RPMI8226 (cell line): Measurements from ENCODE around the gene DYRK1A.
A peak's percentile ranks its signal among the peaks of the same experiment; 100 is the strongest.
"Not testable (repeated sequence)": the region's sequence is repeated elsewhere in the genome, so short reads cannot be mapped to it uniquely, and the experiment has no call there.

Experiments
- DNase-seq: peaks from one replicate; pipeline ENCODE4 v3.0.0-alpha.2; 2015

The DYRK1A gene

DNA sequence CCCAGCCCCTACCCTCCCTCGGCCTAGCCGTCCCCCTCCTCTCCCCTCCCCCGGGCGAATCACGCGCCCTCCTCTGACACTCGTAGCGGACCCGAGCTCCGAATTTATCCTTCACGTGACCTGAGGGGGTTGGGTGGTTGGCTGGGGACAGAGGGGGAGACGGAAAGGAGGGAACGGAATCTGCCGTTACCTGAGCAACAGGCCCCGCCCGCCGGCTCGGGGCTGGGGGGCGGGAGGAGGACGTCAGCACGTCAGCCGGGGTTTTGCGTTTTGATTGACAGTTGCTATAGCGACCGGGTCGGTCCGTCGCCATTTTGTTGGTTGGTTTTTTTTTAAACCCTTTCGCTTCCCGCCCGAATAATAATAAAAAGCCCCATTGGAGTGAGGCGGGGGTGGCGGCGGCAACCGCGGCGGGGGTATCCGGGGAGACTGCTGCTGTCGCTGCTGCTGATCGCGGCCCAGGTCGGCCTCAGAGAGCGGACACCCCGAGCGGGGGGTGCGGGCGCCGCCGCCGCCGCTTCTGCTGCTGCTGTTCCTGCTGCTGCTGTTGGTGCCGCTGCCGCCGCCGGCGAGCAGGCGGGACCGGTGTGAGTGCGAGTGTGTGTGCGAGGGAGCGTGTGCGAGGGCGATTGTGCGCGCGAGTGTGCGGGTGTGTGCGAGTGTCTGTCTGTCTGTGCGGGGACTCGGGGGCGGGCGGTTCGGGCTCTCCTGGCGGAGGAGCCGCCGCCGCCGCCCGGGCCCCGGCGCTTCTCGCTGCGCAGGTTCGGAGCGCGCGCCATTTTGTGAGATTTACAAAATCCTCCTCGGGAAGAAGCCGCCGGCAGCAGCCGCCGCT, at the start of gene DYRK1A:
DYRK1A (plus strand) TSS at position 292 of the 835 bp plus-strand sequence. CDS start 53,602 bp downstream, outside the sequence.
- DNase-seq = peak; percentile 100

DNA sequence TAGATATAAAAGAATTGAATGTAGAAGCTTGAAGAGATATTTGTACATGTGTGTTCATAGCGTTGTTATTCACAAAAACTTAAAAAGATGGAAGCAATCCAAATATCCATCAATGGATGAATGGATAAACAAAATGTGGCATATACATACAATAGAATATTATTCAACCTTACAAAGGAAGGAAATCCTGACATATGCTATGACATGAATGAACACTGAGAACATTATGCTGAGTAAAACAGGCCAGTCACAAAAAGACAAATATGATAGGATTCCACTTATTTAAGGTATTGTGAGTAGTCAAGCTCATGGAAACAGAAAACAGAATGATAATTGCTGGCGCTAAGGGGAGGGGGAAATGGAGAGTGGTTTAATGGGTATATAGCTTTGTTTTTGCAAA, 47.0 kb upstream of the DYRK1A start:
- no peak for DNase-seq

DNA sequence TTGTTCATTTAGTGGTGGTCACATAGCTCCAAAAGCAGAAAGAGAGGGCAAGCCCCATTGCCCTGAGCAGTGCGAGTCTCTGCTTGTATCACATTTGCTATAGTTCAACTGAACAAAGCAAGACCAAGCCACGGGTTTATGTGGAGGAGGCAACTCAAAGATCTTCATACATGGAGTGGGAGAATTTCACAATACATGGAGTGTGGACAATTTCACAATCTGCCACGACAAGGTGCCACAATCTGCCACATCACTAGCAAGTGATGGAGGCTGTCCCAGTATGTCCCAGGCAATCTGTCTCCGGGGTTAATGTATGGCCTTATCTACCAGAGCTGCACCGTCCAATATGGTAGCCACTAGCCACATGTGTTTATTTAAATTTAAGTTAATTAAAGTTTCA, 44.5 kb upstream of the DYRK1A start:
- no peak for DNase-seq

DNA sequence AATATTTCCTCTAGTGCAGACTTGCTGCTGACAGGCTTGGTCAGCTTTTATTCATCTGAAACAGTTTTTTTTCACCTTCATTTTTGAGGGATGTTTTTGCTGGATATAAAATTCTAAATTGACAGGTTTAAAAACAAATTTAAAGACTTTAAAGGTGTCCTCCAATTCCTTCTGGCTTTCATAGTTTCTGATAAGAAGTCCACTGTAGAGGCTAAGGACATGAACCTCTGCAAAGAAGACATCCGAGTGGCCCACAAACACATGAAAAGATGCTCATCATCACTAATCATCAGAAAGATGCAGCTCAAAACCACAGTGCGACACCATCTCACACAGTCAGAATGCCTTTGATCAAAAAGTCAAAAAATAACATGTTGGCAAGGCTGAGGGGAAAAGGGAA, 42.0 kb upstream of the DYRK1A start:
- no peak for DNase-seq

DNA sequence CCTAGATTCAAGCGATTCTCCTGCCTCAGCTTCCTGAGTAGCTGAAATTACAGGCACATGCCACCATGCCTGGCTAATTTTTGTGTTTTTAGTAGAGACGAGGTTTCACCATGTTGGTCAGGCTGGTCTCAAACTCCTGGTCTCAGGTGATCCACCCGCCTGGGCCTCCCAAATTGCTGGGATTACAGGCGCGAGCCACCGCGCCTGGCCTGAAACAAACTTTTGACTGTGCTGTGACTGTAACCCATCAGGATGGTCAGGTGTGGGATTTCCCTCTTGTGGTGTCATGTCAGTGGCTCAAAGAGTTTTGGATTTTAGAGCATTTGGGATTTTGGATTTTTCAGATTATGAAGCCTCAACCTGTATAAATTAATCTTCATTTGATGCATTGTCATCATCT, 38.4 kb upstream of the DYRK1A start:
- DNase-seq = not testable (repeated sequence)

DNA sequence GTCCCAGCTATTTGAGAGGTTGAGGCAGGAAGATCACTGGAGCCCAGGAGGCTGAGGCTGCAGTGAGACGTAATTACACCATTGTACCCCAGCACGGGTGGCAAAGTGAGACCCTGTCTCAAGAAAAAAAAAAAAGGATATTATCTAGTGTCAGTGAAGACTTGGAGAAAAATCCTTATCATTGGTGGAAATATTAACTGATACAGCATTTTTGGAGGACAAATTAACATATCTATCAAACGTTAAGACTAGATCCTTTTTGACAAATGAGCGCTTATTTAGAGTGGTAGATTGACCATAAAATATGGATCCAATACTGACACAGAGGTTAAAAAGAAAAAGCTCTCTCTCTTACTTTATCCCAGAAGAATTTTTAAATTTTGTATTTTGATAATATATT, 35.2 kb upstream of the DYRK1A start:
- no peak for DNase-seq

DNA sequence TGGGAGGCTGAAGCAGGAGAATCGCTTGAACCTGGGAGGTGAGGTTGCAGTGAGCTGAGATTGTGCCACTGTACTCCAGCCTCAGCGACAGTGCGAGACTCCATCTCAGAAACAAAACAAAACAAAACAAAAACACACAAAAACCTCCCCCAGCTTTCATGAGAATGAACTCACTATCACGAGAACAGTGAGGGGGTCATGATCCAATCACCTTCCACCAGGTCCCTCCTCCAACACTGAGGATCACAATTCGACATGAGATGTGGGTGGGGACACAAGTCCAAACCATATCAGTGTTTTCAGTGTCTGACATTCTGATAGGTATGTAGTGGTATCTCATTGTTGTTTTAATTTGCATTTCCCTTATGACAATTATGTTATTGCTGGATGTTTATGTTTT, 31.5 kb upstream of the DYRK1A start:
- DNase-seq = no peak

DNA sequence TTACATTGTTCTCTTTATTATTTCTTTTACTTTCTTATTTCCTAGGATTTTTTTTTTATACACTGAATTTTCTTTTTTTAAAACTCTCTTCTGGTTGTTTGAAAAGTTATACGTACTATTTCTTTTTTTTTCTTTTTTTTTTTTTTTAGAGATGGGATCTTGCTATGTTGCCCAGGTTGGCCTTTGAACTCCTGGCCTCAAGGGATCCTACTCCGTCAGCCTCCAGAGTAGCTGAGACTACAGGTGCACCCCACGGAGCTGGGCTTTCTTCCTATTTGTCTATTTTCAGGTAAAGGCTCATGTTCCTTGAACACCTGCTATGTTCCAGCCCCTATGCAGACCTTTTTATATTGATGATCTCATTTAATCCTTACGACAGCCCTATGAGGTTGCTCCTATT, 29.4 kb upstream of the DYRK1A start:
- no peak for DNase-seq

DNA sequence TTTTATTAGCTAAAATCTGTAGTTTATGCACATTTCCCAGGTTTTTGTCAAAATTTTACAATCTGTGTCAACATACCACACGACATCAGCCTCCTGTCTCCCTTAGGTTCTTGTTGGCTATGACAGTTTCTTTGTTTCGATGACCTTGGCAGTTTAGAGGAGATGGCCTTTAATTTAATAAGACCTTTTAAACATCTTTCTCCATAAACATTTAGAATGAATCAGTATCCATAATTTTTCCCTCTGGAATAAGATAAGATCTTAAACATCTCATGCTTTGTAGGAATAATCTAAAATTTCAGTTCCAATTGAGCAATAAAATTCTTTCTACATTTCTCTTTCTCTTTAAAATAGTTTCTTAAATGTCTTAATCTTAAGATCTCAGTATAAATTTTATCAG, 28.7 kb upstream of the DYRK1A start:
- no peak for DNase-seq

DNA sequence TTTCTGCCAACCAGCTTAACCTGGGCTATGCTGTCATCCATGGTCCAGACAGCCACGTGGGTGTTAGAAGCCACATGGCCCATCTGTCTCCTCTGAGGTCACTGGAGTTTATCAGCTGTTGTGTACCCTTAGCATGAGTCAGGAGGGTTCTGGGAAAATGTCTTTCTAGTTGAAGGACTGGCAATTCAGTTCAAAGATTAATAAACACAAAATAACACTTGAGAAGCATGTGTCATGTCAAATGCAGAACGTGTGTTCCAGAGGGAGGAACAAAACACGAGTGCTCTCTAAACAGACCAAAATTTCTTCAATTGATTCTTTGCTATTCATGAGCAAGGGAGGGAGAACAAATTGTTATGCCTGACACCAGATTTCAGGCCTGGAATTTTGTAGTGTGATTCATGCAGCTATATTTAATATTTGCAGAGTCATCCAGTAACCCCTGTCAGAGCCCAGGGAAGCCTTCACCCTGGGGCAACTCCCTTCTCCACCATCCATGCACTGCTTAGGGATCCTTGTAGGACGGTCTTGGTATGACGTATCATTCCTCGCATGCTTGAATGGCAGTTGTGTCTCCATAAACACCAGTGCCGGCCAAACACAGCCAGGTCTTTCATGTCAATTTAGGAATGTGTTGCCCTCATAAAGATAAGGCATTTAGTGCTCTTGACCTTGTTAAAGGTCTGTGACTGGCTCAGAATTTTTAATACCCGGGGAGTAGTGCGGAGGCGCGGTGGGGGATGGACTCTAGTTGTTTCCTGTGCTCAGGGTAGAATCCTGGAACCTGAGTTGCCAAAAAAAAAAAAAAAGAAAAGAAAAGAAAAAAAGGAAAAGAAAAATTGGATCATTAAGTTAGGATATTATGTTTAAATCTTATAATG, 27.7 kb upstream of the DYRK1A start:
- no peak for DNase-seq

DNA sequence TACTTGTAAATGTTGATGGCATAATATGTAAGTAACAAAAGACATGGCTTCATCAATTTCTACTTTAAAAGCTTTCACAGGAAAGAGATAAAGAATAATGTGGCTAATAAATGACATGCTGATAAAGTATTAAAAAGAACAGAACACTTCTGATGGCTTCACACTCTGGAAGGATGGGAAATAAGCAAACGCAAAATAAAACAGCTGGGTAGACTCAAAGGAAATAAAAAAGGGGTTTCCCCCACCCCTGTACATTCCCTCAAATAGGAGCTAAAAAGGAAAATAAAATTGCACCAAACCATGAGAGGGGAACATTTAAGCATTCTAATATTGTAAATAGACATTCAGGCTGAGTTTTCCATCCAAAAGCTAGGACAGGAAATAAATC, 27.0 kb upstream of the DYRK1A start:
- no peak for DNase-seq

DNA sequence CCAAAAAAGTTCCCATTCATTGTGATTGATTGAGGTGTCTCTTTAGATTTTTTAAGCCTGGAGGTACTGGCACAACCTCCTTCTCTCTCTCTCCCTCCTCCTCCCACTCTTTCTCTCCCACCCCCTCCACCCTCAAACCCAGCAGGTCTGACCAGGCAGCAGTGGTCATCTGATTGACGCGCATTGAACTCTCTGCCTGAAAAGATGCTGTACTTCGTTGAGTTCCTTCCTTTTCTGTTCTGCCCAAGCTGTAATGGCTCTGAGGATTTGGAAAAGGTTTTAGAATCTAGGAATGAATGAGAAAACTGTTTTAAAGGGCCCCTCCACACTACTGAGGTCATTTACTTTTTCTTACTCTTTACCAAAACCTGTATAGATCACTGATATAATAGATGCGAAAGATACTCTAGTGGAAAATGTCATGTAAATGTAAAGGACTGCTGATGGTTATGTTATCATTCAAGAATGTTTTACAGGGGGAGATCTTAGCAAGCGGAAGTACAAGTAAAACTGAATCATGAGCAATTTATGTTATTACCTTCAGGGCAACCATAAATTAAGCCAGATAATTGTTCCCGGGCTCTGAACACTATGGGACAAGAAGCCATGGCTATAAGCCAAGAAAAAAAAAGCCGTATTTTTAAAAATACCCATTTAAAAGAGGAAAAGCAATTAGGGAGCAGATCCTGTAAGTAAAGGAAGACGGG, 25.2 kb upstream of the DYRK1A start:
- no peak for DNase-seq

DNA sequence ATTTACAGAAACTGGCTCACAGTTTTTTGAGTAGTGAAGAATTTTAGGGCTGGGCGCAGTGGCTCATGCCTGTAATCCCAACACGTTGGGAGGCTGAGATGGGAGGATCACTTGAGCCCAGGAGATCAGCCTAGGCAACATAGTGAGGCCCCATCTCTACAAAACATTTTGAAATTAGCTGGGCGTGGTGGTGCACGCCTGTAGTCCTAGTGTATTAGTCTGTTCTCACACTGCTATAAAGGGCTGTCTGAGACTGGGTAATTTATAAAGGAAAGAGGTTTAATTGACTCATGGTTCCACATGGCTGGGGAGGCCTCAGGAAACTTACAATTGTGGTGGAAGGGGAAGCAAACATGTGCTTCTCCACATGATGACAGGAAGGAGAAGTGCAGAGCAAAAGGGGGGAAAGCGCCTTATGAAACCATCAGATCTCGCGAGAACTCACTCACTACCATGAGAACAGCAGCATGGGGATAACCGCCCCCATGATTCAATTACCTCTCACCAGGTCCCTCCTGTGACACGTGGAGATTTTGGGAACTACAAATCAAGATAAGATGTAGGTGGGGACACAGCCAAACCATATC, 24.4 kb upstream of the DYRK1A start:
- no peak for DNase-seq

DNA sequence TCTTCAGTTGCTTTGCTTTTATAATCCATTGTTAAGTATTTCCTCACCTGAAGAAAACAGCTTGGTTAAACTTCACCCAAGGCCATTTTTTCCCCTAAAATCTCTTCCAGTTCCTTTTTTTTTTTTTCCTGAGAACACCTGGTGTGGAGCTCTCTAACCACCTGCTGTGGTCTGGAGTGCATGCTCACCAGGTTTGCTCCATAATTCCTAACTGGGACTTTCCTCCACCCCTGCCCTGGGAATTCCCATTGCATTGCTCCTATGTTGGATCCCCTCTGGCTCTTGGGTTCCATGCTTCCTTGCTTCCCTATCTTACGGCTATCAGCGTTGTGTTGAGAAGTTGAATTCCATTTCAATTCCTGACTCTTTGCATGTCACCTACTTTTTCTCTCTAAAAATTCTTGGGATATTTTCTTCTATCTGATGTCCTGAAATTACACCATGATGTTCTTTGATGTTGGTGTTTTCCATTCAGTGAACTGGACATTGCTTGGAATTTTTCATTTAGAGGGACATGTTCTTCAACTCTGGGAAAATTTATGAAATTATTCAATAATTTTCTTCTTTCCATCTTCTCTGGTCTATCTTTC, 19.6 kb upstream of the DYRK1A start:
- DNase-seq = no peak

DNA sequence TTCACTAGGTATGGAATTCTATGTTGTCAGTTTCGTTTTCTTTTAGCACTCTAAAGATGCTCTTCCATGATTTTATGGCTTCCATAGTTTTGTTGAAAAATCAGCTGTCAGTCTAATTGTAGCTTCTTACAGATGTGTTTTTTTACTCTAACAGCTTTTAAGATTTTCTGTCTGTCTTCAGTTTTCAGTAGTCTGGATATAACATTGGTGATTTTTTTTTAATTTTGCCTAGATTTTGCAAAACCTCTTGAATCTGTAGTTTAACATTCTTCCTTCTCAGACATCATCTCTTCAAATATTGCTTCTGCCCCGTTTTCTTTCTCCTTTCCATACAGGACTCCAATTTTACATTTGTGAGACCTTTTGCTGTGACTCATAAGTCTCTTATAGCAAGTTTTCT, 17.9 kb upstream of the DYRK1A start:
- no peak for DNase-seq

DNA sequence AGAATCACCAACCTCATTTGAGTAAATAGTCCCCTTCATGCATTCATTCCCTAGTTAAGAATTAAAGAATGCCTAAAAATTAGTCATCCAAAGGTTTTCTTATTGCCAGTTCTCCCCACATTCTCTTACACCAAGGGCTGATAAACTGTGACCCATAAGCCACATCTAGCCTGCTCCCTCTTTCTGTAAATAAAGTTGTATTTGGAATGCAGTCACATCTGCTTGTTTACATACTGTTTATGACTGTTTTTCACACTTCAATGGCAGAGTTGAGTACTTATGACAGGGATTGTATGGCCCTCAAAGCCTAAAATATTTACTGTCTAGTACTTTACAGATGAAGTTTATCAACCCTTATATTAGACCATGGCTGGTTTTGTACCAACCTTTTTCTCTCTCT, 16.1 kb upstream of the DYRK1A start:
- DNase-seq = no peak

DNA sequence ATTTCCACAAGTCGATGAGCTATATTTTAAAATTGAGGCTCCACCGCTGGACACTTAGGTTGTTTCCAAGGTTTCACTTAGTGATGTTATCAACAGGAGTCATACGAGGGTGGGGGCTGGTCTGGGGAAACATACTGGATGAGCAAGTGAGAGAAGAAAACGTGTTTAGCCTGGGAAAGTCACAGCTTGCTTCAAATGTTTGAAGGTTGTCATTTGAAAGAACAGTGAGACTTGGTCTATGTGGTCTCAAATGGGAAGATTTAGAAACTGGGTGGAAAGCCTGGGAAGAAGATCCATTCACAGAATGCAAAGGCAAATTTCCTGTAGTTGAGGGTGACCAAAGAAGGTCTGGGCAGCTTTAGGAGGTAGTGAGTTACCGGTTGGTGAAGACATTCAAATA, 9.9 kb upstream of the DYRK1A start:
- no peak for DNase-seq

DNA sequence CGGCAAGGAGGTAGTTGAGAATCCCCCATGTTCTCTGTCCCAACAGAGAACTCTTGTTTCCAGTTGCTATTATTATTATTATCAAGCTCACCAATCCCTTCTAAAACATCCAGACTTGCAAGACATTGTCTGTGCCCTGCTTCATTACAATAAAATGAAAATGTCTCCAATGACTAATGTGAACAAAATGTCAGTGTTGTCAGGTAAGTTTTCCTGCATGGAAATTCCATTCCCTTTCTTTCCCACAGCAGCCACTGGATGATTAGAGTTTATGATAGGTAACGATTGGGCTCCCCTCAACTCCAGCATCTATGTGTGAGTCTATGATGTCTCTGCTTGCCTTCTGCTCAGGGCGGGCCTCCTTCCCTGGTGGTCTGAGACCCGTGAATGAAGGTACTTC, 8.9 kb upstream of the DYRK1A start:
- no peak for DNase-seq

DNA sequence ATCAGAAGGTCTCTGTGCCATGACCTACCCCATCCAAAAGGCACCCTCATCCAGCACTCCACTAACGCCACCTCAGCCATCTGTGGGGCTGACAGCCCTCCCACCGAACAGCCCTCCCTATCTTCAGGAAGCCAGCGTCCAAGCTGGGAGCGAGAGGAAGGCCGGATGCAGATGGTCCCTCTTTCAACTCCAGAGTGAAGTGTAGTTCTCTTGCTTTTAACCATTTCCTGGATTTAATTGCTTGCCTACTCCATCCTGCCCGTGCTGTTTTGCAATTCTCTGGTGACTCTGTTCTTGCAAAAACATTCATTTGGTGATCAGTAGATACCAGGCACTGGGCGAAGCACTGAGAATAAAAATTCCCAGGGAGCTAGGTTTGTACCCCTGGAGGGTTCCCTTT, 8.2 kb upstream of the DYRK1A start:
- no peak for DNase-seq

DNA sequence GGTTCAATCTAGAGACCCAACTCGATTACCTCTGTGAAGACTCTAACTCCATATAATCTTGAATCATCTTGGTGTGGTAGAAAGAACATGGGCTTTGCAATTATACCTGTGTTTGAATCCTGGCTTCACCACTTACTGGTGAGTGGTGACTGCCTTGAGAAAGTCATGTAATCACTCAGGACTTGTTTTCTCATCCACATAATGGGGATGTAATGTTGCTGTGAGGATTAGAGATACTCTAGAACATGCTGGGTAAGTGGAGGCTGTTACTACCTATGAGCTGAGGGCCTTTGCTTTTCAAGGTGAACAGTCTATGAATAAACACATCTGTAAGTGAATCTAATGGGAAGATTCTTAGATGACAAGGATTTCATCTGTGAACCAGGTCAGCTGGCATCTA, 2.6 kb upstream of the DYRK1A start:
- no peak for DNase-seq

DNA sequence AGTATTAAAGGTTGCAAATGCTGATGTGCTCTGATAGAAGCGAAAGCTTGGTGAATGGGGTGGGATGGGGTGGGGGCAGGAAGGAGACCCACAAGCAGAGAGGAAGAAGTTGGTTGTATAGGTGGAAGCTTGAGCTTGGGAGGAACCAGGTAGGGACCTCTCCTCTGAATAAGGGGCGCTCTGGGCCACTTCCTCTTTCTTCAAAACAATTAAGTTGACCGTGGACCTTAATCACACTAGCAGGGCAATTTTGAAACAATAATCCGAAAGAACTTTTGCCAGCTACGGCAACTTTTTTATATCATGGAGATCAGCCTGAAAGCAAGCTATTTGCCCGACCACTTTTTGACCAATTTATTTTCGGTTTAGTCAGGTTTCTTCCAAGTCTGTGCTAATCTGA, 1.9 kb upstream of the DYRK1A start:
- DNase-seq = peak; percentile 40
